Measurements from ENCODE around the gene MEGF6. TPM values are rescaled to one million over a fixed set of nuclear protein-coding genes. Genes with fewer than 3 reads are reported as not detected.

Gene MEGF6
- total RNA-seq, 1 donor from 2014 or later: 33.3 TPM

DNA sequence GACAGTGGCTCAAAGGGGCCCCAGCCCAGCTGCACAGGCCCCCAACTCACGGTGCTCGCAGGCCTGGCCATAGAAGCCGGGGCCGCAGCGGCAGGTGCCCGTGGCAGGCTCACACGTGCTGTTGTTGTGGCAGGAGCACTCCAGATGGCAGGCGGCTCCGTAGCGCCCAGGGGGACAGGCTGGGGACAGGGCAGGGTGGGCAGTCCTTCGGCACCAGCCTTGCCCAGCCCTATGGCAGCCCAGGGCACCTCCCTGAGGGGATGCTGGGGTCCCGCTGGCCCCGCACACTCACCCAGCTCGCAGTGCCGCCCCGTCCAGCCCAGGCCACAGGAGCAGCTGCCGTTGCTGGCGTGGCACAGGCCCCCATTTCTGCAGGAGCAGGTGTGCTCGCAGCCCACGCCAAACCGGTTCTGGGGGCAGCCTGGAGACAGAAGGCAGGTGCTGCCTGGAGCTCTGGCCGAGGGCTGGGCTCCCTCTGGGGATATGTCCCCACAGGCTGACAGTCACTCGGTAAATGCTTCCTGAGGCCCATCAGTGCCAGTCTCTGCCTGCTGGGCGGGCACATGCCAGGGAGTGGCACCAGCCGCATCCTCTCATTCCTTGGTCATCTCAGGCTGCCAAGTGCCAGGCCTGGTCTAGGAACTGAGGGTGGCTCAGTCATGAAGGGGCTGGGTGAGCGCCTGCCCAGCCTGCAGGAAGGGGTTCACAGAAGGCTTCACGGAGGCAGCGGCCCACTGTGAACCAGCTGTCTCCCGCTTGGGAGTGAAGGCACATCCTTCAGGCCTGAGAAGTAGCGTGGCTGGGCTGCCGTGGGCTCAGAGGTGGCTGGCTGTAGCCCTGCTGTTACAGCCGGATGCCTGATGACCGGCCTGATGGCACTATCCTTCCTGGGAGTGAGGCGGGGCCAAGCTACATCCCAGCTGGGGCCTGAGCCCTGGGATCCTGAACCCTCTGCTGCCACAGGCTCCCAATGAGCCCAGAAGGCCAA lies 116.7 kb downstream of the MEGF6 start:
- no peak overlapping the region for H3K4me3 ChIP-seq (ENCODE audit: low read depth, low read length)
- TF ChIP-seq, protein P1, sequence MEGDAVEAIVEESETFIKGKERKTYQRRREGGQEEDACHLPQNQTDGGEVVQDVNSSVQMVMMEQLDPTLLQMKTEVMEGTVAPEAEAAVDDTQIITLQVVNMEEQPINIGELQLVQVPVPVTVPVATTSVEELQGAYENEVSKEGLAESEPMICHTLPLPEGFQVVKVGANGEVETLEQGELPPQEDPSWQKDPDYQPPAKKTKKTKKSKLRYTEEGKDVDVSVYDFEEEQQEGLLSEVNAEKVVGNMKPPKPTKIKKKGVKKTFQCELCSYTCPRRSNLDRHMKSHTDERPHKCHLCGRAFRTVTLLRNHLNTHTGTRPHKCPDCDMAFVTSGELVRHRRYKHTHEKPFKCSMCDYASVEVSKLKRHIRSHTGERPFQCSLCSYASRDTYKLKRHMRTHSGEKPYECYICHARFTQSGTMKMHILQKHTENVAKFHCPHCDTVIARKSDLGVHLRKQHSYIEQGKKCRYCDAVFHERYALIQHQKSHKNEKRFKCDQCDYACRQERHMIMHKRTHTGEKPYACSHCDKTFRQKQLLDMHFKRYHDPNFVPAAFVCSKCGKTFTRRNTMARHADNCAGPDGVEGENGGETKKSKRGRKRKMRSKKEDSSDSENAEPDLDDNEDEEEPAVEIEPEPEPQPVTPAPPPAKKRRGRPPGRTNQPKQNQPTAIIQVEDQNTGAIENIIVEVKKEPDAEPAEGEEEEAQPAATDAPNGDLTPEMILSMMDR (conservative IDR thresholded peaks at IDR 0.05; ENCODE audit: low read depth, low read length): no peak
- DNase-seq (ENCODE audit: low read depth): no peak

DNA sequence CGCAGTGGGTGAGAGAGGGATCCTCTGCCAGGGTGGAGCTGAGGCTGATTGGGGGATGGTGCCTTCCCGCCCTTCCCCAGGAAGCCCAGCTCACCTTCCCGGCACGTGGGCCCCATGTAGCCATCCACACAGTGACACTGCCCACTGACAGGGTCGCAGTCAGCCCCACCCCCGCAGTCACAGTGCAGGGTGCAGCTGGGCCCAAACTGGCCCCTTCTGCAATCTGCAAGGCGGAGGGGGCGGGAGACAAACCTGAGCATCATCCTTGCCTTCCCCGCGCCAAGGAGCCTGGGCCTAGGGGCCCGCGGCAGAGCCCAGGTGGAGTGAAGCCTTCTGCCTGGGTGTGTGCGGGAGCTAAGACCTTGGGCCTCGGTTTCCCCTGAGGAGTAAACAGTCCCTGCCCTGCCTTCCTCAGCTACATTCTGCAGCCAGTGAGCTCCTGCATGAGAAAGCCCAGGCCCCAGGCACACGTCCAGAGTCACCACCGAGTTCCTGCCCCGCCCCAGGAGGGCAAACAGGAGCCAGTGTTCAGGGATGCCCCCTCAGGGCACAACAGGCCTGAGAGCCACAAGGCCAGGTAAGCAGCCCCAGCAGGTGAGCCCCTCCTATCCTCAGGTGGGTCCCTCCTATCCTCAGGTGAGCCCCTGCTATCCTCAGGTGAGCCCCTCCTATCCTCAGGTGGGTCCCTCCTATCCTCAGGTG lies 118.6 kb downstream of the MEGF6 start:
- no peak for DNase-seq (ENCODE audit: low read depth)
- TF ChIP-seq, protein P1 (conservative IDR thresholded peaks at IDR 0.05; ENCODE audit: low read depth, low read length): no peak
- H3K4me3 ChIP-seq (ENCODE audit: low read depth, low read length): no peak overlapping the region

DNA sequence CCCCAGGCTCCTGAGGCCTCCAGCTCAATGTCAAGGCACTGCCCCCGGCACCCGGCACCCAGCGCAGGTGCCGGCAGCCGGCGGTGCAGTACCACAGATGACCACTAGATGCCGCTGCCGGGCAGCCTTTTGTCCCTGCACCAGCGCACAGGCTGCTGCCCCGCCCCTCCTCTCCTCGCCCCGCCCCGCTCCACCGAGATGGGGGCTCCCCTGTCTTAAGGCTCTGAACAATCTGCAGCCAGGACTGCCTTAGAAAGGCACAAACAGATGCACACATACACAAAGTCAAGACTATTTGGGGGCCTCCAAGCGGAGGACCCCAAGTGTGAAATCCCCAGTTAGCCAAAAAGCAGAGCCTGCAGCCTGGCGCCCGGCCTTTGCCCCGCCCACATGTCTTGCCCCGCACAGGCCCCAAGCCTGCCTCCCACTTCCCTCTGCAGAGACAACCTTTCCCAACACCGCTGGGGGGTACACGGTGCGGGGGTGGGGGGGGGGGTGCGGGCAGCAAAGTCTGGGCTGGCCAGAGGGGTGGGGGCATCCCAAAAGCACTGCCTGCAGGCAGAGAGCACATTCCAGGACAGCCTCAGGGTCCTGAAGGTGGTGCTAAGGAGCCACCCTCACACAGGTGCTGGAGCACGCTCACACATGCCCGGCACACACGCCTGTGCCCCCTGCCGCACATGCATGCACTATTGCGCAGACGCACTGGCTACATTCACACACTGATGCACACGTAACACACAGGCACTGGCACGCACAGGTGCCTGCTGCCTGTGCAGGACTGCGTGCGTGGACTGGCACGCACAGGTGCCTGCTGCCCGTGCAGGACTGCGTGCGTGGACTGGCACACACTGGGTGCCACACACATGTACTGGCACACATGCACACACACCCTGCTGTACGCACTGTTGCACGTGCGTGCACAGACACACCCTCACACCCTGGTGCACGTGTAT lies 119.7 kb downstream of the MEGF6 start:
- DNase-seq (ENCODE audit: low read depth): no peak

DNA sequence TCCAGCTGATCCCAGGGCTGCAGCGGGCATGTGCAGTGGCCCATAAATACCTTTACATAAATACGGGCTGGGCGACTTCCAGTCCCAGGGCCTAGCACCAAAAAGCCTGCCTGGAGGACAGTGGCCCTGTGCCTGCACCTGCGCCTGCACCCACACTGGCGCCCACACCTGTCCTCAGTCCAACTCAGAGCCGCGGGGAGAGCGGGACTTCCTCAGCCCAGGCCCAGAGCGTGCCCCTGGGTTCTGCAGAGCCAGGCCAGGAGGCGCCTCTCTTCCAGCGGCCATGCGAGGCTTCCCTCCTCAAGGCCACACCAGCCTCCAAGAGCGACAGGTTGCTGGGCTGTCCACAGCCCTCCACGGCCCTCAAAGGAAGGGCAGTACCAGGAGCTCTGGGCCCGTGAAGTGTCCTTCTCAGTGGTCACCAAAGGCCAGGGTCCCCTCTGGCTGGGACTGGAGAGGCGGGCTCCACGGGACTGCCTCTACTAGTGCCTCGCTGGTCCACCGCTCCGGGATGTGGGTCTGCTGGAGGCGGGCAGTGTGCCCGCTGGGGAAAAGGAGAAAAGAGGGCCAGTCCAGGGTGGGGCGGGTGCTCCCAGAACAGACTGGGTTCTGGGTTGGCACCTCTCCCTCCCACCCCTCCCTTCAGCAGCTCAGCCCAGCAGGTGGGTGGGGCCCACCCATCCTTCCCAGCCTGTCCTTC lies 121.1 kb downstream of the MEGF6 start:
- no peak for DNase-seq (ENCODE audit: low read depth)
- no peak overlapping the region for H3K4me3 ChIP-seq (ENCODE audit: low read depth, low read length)
- TF ChIP-seq, protein P1 (conservative IDR thresholded peaks at IDR 0.05; ENCODE audit: low read depth, low read length): no peak

More for the DNA sequence above, 119.7 kb downstream of the MEGF6 start:
- TF ChIP-seq, protein P1 (conservative IDR thresholded peaks at IDR 0.05; ENCODE audit: low read depth, low read length): peak; percentile 76
- no peak overlapping the region for H3K4me3 ChIP-seq (ENCODE audit: low read depth, low read length)

DNA sequence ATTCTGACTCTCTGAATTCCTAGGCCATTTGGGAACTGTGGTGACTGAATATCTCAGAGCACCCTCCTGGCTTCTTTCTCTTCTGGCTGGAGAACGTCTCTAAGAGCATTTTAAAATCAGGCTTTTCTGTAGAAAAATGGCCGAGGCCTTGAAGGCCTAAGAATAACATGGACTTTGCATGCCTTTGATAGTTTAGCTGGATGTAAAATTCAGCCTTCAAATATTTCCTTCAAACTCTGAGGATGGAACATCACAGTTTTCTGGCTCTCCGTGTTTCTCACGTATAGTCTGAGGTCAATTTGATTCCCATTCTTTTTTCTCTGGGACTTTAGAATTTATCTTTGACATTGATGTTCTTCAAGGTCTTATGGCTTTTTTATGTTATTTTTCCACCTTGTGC lies 122.9 kb downstream of the MEGF6 start:
- no peak overlapping the region for H3K4me3 ChIP-seq (ENCODE audit: low read depth, low read length)
- TF ChIP-seq, protein P1 (conservative IDR thresholded peaks at IDR 0.05; ENCODE audit: low read depth, low read length): no peak
- DNase-seq (ENCODE audit: low read depth): no peak

DNA sequence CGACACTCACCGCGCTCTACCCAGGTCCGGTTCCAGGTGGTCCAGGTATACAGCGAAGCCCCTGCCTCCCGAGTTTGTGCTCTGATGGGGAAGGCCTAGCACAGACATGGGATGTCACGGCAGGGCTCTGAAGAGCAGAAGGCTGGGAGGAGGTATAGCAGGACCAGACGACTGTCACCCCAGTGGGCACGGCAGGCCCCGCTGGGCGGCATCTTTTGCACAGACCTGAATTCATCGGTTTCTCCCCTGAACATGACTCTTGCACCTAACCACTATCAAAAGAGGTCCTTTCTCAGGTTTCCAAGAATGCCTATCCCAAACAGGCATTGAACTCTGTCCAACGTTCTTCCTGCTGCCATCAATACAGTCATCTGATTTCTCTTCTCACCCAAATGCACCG lies 126.3 kb downstream of the MEGF6 start:
- no peak for DNase-seq (ENCODE audit: low read depth)
- no peak overlapping the region for H3K4me3 ChIP-seq (ENCODE audit: low read depth, low read length)
- TF ChIP-seq, protein P1 (conservative IDR thresholded peaks at IDR 0.05; ENCODE audit: low read depth, low read length): no peak

All from epithelial cell of proximal tubule (primary cell).